Nephron (organoid): ENCODE measurements around the gene PRPF6.
A peak's percentile ranks its signal among the peaks of the same experiment; 100 is the strongest.

Experiments
- H3K27ac Mint-ChIP-seq, 3 experiments: 2 replicates each; pipeline ENCODE4 v1.8.0; 2020; ENCODE audit warnings: mixed read lengths in 3 of 3, mild to moderate bottlenecking in 2 of 3, moderate library complexity in 1 of 3
- H3K27me3 Mint-ChIP-seq: 2 replicates; pipeline ENCODE4 v1.8.0; 2021; ENCODE audit warnings: low read depth, mild to moderate bottlenecking, moderate library complexity, mixed read lengths
- H3K36me3 Mint-ChIP-seq: 2 replicates; pipeline ENCODE4 v1.8.0; 2020; ENCODE audit warnings: low read depth, mixed read lengths
- H3K4me1 Mint-ChIP-seq: 2 replicates; pipeline ENCODE4 v1.8.0; 2020; ENCODE audit warnings: mixed read lengths
- H3K4me3 Mint-ChIP-seq, 3 experiments: 2 replicates each; pipeline ENCODE4 v1.8.0; 2020; ENCODE audit warnings: mild to moderate bottlenecking in 3 of 3, mixed read lengths in 3 of 3, moderate library complexity in 2 of 3
- H3K9me3 Mint-ChIP-seq: 2 replicates; pipeline ENCODE4 v1.8.0; 2020; ENCODE audit warnings: mixed read lengths
- TF ChIP-seq, protein P1 (sequence below), 3 experiments: fragments of 200-600 bp; sonication (generic); IDR thresholded peaks; one replicate each; pipeline ENCODE4 v1.5.0; 2021; ENCODE audit warnings: antibody characterized with exemption in 3 of 3; ENCODE audit not compliant: unreplicated experiment in 3 of 3

The PRPF6 gene

DNA sequence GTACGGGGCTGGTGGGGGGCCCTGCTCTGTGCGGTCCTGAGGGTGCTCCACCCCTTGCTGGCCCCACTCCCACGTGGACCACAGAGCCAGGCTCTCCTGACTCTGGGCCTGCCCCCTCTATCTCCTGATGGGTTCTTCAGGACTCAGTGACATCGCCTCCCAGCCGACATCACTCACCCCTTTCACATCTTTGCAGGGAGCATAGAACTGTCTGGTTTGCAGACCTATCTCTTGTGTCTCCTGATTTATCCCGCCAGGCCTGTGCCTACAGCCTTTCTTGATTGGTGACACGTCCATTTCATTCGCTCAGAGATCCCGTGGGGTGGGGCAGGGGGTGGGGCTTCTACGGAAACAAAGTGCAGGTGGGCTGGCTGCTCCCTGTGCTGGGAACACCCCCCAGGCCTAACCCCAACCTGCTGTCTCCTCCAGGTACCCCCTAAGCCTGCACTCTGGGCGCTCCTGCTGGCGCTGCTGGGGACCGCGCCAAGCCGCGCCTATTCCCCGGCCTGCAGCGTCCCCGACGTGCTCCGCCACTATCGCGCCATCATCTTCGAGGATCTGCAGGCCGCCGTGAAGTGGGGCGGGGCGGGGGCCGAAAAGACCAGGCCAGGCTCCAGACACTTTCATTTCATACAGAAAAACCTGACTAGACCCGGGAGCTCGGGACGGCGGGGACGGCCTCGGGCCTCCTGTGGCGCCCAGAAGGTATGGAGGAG lies 56.7 kb downstream of the PRPF6 start:
- Mint-ChIP-seq H3K9me3 (no peaks in the 10 kb centered on the region), H3K27ac (no peak overlapping the region), H3K36me3 (peaks cover 9% of the 10 kb centered on the region), H3K4me3 (peak overlapping the region; percentile 43 to 69 (median 55)), H3K27me3 (peaks cover 61% of the 10 kb centered on the region), H3K4me1 (peaks cover 16% of the 10 kb centered on the region)
- TF ChIP-seq, protein P1, sequence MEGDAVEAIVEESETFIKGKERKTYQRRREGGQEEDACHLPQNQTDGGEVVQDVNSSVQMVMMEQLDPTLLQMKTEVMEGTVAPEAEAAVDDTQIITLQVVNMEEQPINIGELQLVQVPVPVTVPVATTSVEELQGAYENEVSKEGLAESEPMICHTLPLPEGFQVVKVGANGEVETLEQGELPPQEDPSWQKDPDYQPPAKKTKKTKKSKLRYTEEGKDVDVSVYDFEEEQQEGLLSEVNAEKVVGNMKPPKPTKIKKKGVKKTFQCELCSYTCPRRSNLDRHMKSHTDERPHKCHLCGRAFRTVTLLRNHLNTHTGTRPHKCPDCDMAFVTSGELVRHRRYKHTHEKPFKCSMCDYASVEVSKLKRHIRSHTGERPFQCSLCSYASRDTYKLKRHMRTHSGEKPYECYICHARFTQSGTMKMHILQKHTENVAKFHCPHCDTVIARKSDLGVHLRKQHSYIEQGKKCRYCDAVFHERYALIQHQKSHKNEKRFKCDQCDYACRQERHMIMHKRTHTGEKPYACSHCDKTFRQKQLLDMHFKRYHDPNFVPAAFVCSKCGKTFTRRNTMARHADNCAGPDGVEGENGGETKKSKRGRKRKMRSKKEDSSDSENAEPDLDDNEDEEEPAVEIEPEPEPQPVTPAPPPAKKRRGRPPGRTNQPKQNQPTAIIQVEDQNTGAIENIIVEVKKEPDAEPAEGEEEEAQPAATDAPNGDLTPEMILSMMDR (IDR thresholded peaks at IDR 0.05; ENCODE audit: unreplicated experiment in 3 of 3), result no peak

DNA sequence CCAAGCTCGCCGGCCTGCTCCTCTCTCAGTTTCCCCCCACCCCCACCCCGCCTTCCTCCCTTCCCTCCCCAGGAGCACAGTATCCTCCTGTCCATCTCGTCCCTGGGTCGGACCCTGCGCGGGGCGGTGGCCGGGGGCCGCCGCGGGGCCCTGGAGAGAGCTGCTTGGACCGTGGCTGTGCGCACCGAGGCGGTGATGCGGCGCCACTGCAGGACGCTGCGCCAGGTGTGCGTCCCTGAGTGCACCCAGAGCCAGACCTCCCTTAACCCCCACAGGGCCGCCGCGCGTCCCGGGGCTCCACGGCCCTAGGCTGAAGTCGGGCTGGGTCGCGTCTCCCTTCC lies 57.3 kb downstream of the PRPF6 start:
- no peaks in the 10 kb centered on the region for H3K9me3 Mint-ChIP-seq
- TF ChIP-seq, protein P1 (IDR thresholded peaks at IDR 0.05; ENCODE audit: unreplicated experiment in 3 of 3), result no peak
- no peak overlapping the region for H3K27ac Mint-ChIP-seq
- peaks cover 16% of the 10 kb centered on the region for H3K4me1 Mint-ChIP-seq
- H3K4me3 Mint-ChIP-seq, result peak overlapping the region in 1 of 3 experiments; percentile 19
- H3K27me3 Mint-ChIP-seq, result peaks cover 65% of the 10 kb centered on the region
- peaks cover 9% of the 10 kb centered on the region for H3K36me3 Mint-ChIP-seq

DNA sequence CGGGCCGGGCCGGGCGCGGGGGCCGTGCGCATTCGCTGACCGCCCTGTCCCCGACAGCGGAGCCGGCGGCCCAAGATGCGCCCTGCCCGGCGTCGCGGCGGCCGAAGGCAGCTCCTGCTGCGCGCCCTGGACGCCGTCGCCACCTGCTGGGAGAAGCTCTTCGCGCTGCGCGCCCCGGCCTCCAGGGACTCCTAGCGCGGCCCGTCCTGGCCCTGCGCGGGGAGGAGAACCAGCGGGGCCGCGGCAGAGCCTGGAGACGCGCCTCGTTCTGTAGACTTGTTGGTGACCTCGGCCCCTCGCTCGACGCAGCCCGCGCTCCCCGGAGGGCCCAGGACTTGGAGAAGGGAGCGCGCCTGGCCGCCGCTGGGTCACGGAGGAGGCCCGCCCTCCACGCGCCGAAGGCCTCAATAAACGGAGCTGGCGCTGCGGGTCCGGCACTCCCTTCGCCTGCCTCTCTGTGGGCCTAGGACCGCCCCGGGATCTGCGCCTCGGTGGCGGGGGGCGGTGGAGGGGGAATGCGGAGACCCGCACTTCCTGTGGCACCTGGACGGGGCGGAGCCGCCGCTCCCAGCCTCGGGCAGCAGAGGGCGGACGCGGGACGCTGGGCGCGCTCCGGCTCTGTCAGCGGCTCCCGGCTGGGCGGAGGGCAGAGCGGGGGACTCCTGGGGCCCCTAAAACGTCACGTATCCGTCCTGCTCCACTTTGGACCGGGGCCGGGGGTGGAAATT lies 57.8 kb downstream of the PRPF6 start:
- Mint-ChIP-seq H3K4me1 (peaks cover 14% of the 10 kb centered on the region), H3K36me3 (peaks cover 7% of the 10 kb centered on the region), H3K4me3 (peak overlapping the region in 2 of 3 experiments; percentile 50 to 66), H3K27ac (no peak overlapping the region), H3K27me3 (peaks cover 70% of the 10 kb centered on the region), H3K9me3 (no peaks in the 10 kb centered on the region)
- TF ChIP-seq, protein P1 (IDR thresholded peaks at IDR 0.05; ENCODE audit: unreplicated experiment in 3 of 3), result peak; percentile 76 to 83 (median 77)

- peaks cover 6% of the 10 kb centered on the region for H3K4me1 Mint-ChIP-seq
- H3K36me3 Mint-ChIP-seq, result peaks cover 1% of the 10 kb centered on the region
- TF ChIP-seq, protein P1 (IDR thresholded peaks at IDR 0.05; ENCODE audit: unreplicated experiment in 3 of 3), result peak in 2 of 3 experiments; percentile 2 to 6
- H3K9me3 Mint-ChIP-seq, result no peaks in the 10 kb centered on the region
- peak overlapping the region; percentile 19 to 66 (median 51) for H3K4me3 Mint-ChIP-seq
- H3K27ac Mint-ChIP-seq, result no peak overlapping the region
- H3K27me3 Mint-ChIP-seq, result peaks cover 75% of the 10 kb centered on the region
Observed at GRCh38 chr20:64039293-64040160, 58.6 kb downstream of the PRPF6 start.

GRCh38 chr20:64040231-64041039 lies 59.5 kb downstream of the PRPF6 start:
- H3K9me3 Mint-ChIP-seq, result no peaks in the 10 kb centered on the region
- no peaks in the 10 kb centered on the region for H3K4me1 Mint-ChIP-seq
- peak overlapping the region in 2 of 3 experiments; percentile 51 to 66 for H3K4me3 Mint-ChIP-seq
- no peak overlapping the region for H3K27ac Mint-ChIP-seq
- TF ChIP-seq, protein P1 (IDR thresholded peaks at IDR 0.05; ENCODE audit: unreplicated experiment in 3 of 3), result no peak
- peaks cover 80% of the 10 kb centered on the region for H3K27me3 Mint-ChIP-seq
- H3K36me3 Mint-ChIP-seq, result no peaks in the 10 kb centered on the region
